Right lobe of liver (tissue), 4 donors: ENCODE measurements around the gene LBR.

Experiments
- CTCF ChIP-seq, 4 donors: fragments of 200-600 bp in 3 of 4; fragments of 450-650 bp in 1 of 4; IDR thresholded peaks; one replicate each; pipeline versions ENCODE4 v1.5.1 to v1.8.0; 2016 to 2022; ENCODE audit warnings: antibody characterized with exemption in 4 of 4, mild to moderate bottlenecking in 2 of 4
- POLR2A ChIP-seq: fragments of 450-650 bp; IDR thresholded peaks from one replicate; pipeline ENCODE4 v1.6.1; 2017; ENCODE audit warnings: antibody characterized with exemption, mild to moderate bottlenecking
- donor health status: DM: no; HTN: no; CAD: no.
- donor health status: DM: no; HTN: no; CAD: no.
- donor health status: DM: no; HTN: yes; CAD: no.

- TF ChIP-seq CTCF (IDR thresholded peaks at IDR 0.05): no peak
- TF ChIP-seq POLR2A: no peak
Measured at GRCh38 chr1:225422795-225423517, 4.9 kb downstream of the LBR start.
